GM12892 (cell line): ENCODE measurements around the gene ITLN1.

Experiments
- POLR2A ChIP-seq: IDR thresholded peaks from 2 replicates; pipeline ENCODE4 v1.6.1; 2011; ENCODE audit warnings: low read depth, low read length, control low read depth
- POLR2AphosphoS5 ChIP-seq: IDR thresholded peaks from 2 replicates; pipeline ENCODE4 v1.6.1; 2011; ENCODE audit warnings: low read depth, low read length, control low read depth
- TAF1 ChIP-seq: IDR thresholded peaks from 2 replicates; pipeline ENCODE4 v1.6.1; 2011; ENCODE audit warnings: low read depth, mild to moderate bottlenecking, control low read depth, low read length, borderline replicate concordance

GRCh38 chr1:160868141-160868540, 16.8 kb downstream of the ITLN1 start:
- TF ChIP-seq TAF1 (no peak), POLR2A (no peak), POLR2AphosphoS5 (no peak)
